Measurements from ENCODE around the gene HAND1.

Gene HAND1

DNA sequence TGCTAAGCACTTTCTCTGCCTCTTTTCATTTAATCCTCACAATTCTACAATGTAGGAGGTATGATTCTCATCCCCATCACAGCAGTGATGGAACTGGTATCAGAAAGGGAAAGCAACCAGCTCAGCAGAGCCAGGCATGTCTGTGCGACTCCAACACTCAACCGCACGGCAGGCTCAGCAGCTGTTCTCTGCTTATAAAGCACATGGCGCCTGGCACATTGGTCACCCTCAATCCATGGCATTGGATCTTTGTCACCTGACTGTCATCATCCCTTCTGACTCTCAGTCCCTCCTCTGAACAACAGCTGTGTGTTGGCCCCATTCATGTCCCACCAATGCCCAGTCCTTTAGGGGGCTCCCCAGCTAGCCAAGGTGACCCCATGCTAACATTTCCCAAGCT is 45.1 kb upstream of the HAND1 start:
- no peaks in the 10 kb centered on the region for H3K9me3 ChIP-seq
- peaks cover 0 to 12% (median 2%) of the 10 kb centered on the region in 4 donors for H3K4me1 ChIP-seq
- peak in 1 of 2 donors; percentile 17 for DNase-seq
- H3K36me3 ChIP-seq, result no peaks in the 10 kb centered on the region
- TF ChIP-seq, protein P1, sequence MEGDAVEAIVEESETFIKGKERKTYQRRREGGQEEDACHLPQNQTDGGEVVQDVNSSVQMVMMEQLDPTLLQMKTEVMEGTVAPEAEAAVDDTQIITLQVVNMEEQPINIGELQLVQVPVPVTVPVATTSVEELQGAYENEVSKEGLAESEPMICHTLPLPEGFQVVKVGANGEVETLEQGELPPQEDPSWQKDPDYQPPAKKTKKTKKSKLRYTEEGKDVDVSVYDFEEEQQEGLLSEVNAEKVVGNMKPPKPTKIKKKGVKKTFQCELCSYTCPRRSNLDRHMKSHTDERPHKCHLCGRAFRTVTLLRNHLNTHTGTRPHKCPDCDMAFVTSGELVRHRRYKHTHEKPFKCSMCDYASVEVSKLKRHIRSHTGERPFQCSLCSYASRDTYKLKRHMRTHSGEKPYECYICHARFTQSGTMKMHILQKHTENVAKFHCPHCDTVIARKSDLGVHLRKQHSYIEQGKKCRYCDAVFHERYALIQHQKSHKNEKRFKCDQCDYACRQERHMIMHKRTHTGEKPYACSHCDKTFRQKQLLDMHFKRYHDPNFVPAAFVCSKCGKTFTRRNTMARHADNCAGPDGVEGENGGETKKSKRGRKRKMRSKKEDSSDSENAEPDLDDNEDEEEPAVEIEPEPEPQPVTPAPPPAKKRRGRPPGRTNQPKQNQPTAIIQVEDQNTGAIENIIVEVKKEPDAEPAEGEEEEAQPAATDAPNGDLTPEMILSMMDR (IDR thresholded peaks at IDR 0.05), result no peak
- intact Hi-C loops (cut with DNase I; ENCODE audit: low total_unique reads), result no loop called here
- no peak overlapping the region for H3K27ac ChIP-seq
- H3K4me3 ChIP-seq, result no peak overlapping the region
- peaks cover 0 to 24% of the 10 kb centered on the region in 2 donors for H3K27me3 ChIP-seq

DNA sequence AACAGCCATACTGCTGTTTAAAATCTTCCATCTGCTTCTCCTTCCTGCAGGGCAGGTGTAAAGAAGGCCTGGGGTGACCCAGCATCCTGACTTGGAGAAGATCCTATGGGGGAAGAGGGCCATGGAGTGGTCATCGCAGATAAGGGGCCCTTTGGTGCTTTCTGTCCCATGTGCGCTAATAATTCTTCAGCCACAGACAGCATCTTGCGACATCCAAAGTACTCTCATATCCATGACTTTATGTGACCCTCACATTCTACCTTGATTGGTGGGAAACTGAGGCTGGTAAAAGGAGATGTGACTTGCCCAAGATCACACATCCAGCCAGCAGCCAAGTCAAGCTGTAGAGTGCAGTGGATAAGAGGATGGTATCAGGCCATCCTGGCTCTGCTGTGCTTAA is 44.3 kb upstream of the HAND1 start:
- H3K36me3 ChIP-seq, result no peaks in the 10 kb centered on the region
- intact Hi-C loops (cut with DNase I; ENCODE audit: low total_unique reads), result no loop called here
- TF ChIP-seq, protein P1 (IDR thresholded peaks at IDR 0.05), result no peak
- H3K27me3 ChIP-seq, result peaks cover 0 to 27% of the 10 kb centered on the region in 2 donors
- H3K27ac ChIP-seq, result no peak overlapping the region
- peaks cover 0 to 12% (median 2%) of the 10 kb centered on the region in 4 donors for H3K4me1 ChIP-seq
- DNase-seq, result no peak
- H3K9me3 ChIP-seq, result no peaks in the 10 kb centered on the region
- H3K4me3 ChIP-seq, result no peak overlapping the region

DNA sequence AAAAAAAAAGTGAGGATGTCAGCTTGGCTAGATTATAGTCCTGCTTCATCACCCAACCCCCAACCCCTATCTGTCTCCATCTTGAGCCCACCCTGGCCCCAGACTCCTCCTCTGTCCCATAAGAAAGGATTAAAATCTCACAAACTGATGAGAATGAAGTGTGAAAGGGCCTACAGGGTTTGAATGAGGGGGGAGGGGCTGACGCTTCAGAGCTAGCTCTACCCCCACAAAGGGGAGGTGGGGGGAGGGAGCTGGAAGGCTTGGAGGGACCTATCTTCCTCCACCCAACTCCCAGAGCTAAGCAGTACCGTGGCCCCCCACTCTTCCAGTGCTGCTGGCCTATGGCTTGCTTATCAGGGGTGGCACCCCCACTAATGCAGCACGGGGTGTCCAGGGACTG is 43.7 kb upstream of the HAND1 start:
- no peak for DNase-seq
- H3K27me3 ChIP-seq, result peaks cover 0 to 33% of the 10 kb centered on the region in 2 donors
- no peak overlapping the region for H3K4me3 ChIP-seq
- TF ChIP-seq, protein P1 (IDR thresholded peaks at IDR 0.05), result no peak
- peaks cover 0 to 12% (median 2%) of the 10 kb centered on the region in 4 donors for H3K4me1 ChIP-seq
- H3K36me3 ChIP-seq, result no peaks in the 10 kb centered on the region
- intact Hi-C loops (cut with DNase I; ENCODE audit: low total_unique reads), result no loop called here
- no peak overlapping the region for H3K27ac ChIP-seq
- no peaks in the 10 kb centered on the region for H3K9me3 ChIP-seq

DNA sequence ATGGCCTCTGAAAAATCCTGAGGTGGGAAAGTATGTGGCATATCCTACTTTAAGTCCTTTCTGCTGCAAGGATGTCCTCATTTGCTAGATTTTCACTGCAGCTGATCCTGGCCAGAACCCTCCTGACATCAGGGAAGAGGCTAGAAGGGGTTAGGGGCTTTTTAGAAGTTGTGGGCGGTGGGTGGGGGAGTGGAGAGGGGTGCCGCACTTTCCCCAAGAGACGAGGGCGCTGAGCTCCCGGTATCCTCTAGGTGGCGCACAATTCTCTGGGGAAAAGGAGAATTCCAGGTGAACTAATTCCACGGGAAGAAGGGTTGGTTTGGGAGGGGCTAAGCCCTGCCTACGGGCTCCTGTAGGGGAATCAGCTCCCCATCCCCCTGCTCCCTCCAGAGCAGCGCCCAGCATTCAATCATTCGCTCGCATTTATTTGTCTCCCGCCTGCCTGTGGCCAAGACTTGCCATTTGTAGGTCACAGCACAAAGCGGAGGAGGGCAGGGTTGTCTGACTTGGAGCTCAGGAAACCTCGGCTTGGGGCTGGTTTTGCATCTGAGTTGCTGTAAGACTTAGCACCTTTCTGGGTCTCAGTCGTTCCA is 42.9 kb upstream of the HAND1 start:
- no peak overlapping the region for H3K27ac ChIP-seq
- intact Hi-C loops (cut with DNase I; ENCODE audit: low total_unique reads), result no loop called here
- H3K4me3 ChIP-seq, result no peak overlapping the region
- no peaks in the 10 kb centered on the region for H3K9me3 ChIP-seq
- no peaks in the 10 kb centered on the region for H3K36me3 ChIP-seq
- peaks cover 0 to 12% (median 2%) of the 10 kb centered on the region in 4 donors for H3K4me1 ChIP-seq
- peaks cover 0 to 38% of the 10 kb centered on the region in 2 donors for H3K27me3 ChIP-seq
- DNase-seq, result no peak
- TF ChIP-seq, protein P1 (IDR thresholded peaks at IDR 0.05), result peak in 1 of 2 experiments; percentile 29

DNA sequence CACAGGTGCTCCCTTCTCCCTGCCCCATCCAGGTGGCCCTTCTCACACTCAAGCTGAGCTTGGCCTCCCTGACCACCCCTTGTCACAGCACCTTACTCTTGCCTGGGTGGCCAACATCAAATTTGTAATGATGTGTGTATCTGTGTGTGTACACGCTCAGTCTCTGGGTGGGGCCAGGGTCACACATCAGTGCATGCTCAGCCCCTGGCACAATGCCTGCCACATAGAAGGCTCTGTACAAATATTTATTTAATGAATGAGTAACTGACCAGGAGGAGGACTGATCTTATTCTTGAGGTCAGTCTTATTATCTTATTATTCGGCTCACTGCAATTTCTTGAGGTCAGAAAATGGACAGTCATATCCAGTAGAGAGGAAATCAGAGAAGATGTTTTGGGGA is 41.3 kb upstream of the HAND1 start:
- H3K36me3 ChIP-seq, result no peaks in the 10 kb centered on the region
- DNase-seq, result peak in 1 of 2 donors; percentile 51
- peaks cover 0 to 49% of the 10 kb centered on the region in 2 donors for H3K27me3 ChIP-seq
- TF ChIP-seq, protein P1 (IDR thresholded peaks at IDR 0.05), result no peak
- intact Hi-C loops (cut with DNase I; ENCODE audit: low total_unique reads), result no loop called here
- no peak overlapping the region for H3K4me3 ChIP-seq
- no peaks in the 10 kb centered on the region for H3K9me3 ChIP-seq
- H3K4me1 ChIP-seq, result peaks cover 0 to 12% (median 2%) of the 10 kb centered on the region in 4 donors
- no peak overlapping the region for H3K27ac ChIP-seq

Data from tibial artery (tissue), 4 donors.